Mesendoderm (in vitro differentiated cells): ENCODE results near the gene NME9.

Experiments
- DNase-seq: peaks from one replicate; pipeline ENCODE4 v3.0.0; 2013
- H2AK5ac ChIP-seq: 2 replicates; pipeline ENCODE4 v1.6.1; 2013; ENCODE audit warnings: low read length, inconsistent platforms
- H2BK120ac ChIP-seq: 2 replicates; pipeline ENCODE4 v1.6.1; 2013; ENCODE audit warnings: low read depth, mild to moderate bottlenecking, low read length, moderate library complexity, mixed read lengths
- H2BK15ac ChIP-seq: replicated peaks from 2 replicates; pipeline ENCODE4 v1.6.1; 2013; ENCODE audit warnings: low read depth, mild to moderate bottlenecking, moderate library complexity
- H2BK5ac ChIP-seq: 2 replicates; pipeline ENCODE4 v1.6.1; 2013; ENCODE audit warnings: low read length, inconsistent platforms
- H3K18ac ChIP-seq: 2 replicates; pipeline ENCODE4 v1.6.1; 2013; ENCODE audit warnings: mild to moderate bottlenecking, low read length, mixed read lengths
- H3K23ac ChIP-seq: one replicate; pipeline ENCODE4 v1.6.1; 2013; ENCODE audit warnings: low read length
- H3K27ac ChIP-seq: 2 replicates; pipeline ENCODE4 v1.5.1; 2013; ENCODE audit warnings: low read depth, mild to moderate bottlenecking, inconsistent platforms, low read length, moderate library complexity
- H3K27me3 ChIP-seq: 2 replicates; pipeline ENCODE4 v1.6.1; 2013; ENCODE audit warnings: low read length, control low read depth, mild to moderate bottlenecking, inconsistent platforms; ENCODE audit not compliant: insufficient read depth, poor library complexity
- H3K36me3 ChIP-seq: 2 replicates; pipeline ENCODE4 v1.6.1; 2013; ENCODE audit warnings: low read length, inconsistent platforms; ENCODE audit not compliant: control insufficient read depth, insufficient read depth
- H3K4ac ChIP-seq: one replicate; pipeline ENCODE4 v1.6.1; 2013; ENCODE audit warnings: low read depth, mild to moderate bottlenecking, low read length, moderate library complexity
- H3K4me1 ChIP-seq: 2 replicates; pipeline ENCODE4 v1.6.1; 2013; ENCODE audit warnings: low read depth, low read length, inconsistent platforms; ENCODE audit not compliant: control insufficient read depth
- H3K4me2 ChIP-seq: 2 replicates; pipeline ENCODE4 v1.6.1; 2013; ENCODE audit warnings: low read length
- H3K4me3 ChIP-seq: 2 replicates; pipeline ENCODE4 v1.5.1; 2013; ENCODE audit warnings: mild to moderate bottlenecking, low read length
- H3K56ac ChIP-seq: one replicate; pipeline ENCODE4 v1.6.1; 2013; ENCODE audit warnings: low read length
- H3K79me1 ChIP-seq: 2 replicates; pipeline ENCODE4 v1.6.1; 2013; ENCODE audit warnings: low read length, inconsistent platforms
- H3K79me2 ChIP-seq: 2 replicates; pipeline ENCODE4 v1.6.1; 2013; ENCODE audit warnings: mild to moderate bottlenecking, low read length; ENCODE audit not compliant: control insufficient read depth, insufficient read depth
- H3K9ac ChIP-seq: 2 replicates; pipeline ENCODE4 v1.6.1; 2013; ENCODE audit warnings: low read length, inconsistent platforms
- H4K5ac ChIP-seq: one replicate; pipeline ENCODE4 v1.6.1; 2013; ENCODE audit warnings: low read length
- H4K8ac ChIP-seq: one replicate; pipeline ENCODE4 v1.6.1; 2013; ENCODE audit warnings: low read depth, mild to moderate bottlenecking, control low read depth, low read length, moderate library complexity
- whole genome bisulfite sequencing: extraction: QIAGEN DNeasy Blood & Tissue Kit; methylation state at CpG from one replicate; pipeline ENCODE4 v1.1.7; 2013; ENCODE audit warnings: low lambda C conversion rate, missing lambda C conversion rate; ENCODE audit not compliant: insufficient coverage; ENCODE audit errors: extremely low coverage; 5-methylcytosine and 5-hydroxymethylcytosine counted together

Gene NME9

GRCh38 chr3:138338244-138338643 lies 8.6 kb upstream of the NME9 start:
- H3K4me3 ChIP-seq = no peak overlapping the region
- H3K27ac ChIP-seq = no peak overlapping the region
- H2AK5ac ChIP-seq = no peak overlapping the region
- H3K9ac ChIP-seq = no peak overlapping the region
- no peak overlapping the region for H4K5ac ChIP-seq
- H3K18ac ChIP-seq = no peak overlapping the region
- no peak overlapping the region for H3K23ac ChIP-seq
- H3K27me3 ChIP-seq = no peaks in the 10 kb centered on the region
- no peak overlapping the region for H3K4ac ChIP-seq
- H3K36me3 ChIP-seq = no peaks in the 10 kb centered on the region
- peaks cover 4% of the 10 kb centered on the region for H3K4me1 ChIP-seq
- H3K56ac ChIP-seq = no peak overlapping the region
- no peak overlapping the region for H2BK5ac ChIP-seq
- H3K4me2 ChIP-seq = no peak overlapping the region
- H3K79me1 ChIP-seq = no peaks in the 10 kb centered on the region
- no CpG with 5 or more reads among the region's 5 CpGs for WGBS
- no peak for DNase-seq
- H4K8ac ChIP-seq = no peak overlapping the region
- H3K79me2 ChIP-seq = no peaks in the 10 kb centered on the region
- H2BK15ac ChIP-seq = no peak overlapping the region
- no peak overlapping the region for H2BK120ac ChIP-seq

DNA sequence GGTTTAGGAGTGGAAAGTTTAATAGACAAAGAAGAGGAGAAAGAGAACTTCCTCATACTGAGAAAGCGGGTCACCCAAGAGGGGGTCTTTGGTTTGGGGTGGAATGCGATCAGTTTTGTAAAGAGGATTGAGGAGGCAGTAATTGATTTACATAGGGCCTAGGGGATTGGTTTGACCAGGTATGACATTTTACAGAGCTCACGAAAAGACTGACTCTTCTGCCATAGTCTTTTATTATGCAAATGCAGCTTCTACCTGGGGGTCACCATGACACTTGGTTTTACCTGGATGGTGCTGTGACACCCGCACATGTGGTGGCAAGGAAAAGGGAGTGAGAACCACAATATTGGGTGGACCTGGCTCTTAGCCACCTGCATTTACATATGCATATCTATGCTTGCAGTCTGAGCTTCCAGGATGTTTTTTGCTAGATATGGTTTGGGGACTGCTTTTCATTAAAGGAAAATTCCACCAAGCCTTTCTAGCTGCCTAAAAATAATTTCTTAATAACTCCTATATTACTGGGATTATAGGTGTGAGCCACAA lies 6.9 kb upstream of the NME9 start:
- Histone ChIP-seq H3K56ac (no peak overlapping the region), H3K4me3 (no peak overlapping the region), H2BK15ac (no peak overlapping the region), H3K36me3 (no peaks in the 10 kb centered on the region), H3K79me1 (no peaks in the 10 kb centered on the region), H4K8ac (no peak overlapping the region), H3K18ac (no peak overlapping the region), H3K79me2 (no peaks in the 10 kb centered on the region), H3K4me2 (no peak overlapping the region), H3K27ac (no peak overlapping the region), H2BK120ac (no peak overlapping the region), H3K4ac (no peak overlapping the region), H2AK5ac (no peak overlapping the region), H3K27me3 (no peaks in the 10 kb centered on the region), H4K5ac (no peak overlapping the region), H3K23ac (no peak overlapping the region), H3K4me1 (peaks cover 4% of the 10 kb centered on the region), H2BK5ac (no peak overlapping the region), H3K9ac (no peak overlapping the region)
- DNase-seq = no peak
- WGBS = no CpG with 5 or more reads among the region's 4 CpGs

- H3K36me3 ChIP-seq = no peaks in the 10 kb centered on the region
Observed at GRCh38 chr3:138334608-138335007, 5.0 kb upstream of the NME9 start.

DNA sequence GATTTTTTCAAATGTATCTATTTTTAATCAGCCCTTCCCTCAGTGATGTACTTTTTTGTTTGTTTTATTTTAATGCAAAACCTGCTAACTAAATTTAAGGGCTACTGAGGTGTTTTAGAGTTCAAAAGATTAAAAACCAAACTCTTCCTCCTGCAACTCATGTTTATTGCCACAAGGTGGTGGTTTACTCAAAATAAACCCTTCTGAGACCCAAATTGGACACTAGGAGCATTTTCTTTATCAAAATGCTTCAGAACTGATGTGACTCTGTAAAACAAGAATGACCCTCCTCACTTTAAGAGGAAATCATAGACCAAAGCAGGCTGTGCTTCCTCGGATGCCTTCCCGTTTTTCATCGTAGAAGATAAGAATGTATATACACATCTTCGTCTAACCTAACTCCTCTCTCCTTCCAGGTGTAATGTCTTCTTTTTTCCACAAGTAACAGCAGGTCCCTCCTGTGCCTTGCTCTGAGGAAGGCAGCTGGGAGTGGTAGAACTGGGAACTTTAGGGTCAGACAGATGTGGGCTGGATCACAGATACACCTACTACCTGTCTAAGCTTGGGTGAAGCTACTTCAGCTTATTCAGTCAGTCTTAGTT lies 2.9 kb upstream of the NME9 start:
- Histone ChIP-seq H3K79me1 (no peaks in the 10 kb centered on the region), H3K79me2 (no peaks in the 10 kb centered on the region), H4K8ac (no peak overlapping the region), H2BK15ac (no peak overlapping the region), H2AK5ac (no peak overlapping the region), H3K4me3 (no peak overlapping the region), H3K4ac (no peak overlapping the region), H3K4me2 (no peak overlapping the region), H2BK120ac (no peak overlapping the region), H3K9ac (no peak overlapping the region), H4K5ac (no peak overlapping the region), H3K18ac (no peak overlapping the region), H3K56ac (no peak overlapping the region), H3K23ac (no peak overlapping the region), H3K27ac (no peak overlapping the region), H2BK5ac (no peak overlapping the region), H3K27me3 (no peaks in the 10 kb centered on the region), H3K36me3 (no peaks in the 10 kb centered on the region), H3K4me1 (peaks cover 2% of the 10 kb centered on the region)
- no CpG with 5 or more reads among the region's 4 CpGs for WGBS
- peak; percentile 40 for DNase-seq

More at GRCh38 chr3:138334608-138335007, 5.0 kb upstream of the NME9 start:
- Histone ChIP-seq H3K79me2 (no peaks in the 10 kb centered on the region), H3K4ac (no peak overlapping the region), H3K4me3 (no peak overlapping the region), H3K79me1 (no peaks in the 10 kb centered on the region), H3K27ac (no peak overlapping the region), H2AK5ac (no peak overlapping the region), H3K4me1 (peaks cover 4% of the 10 kb centered on the region), H4K5ac (no peak overlapping the region), H2BK5ac (no peak overlapping the region), H3K18ac (no peak overlapping the region), H3K23ac (no peak overlapping the region), H3K56ac (no peak overlapping the region), H4K8ac (no peak overlapping the region), H3K27me3 (no peaks in the 10 kb centered on the region), H2BK15ac (no peak overlapping the region), H3K9ac (no peak overlapping the region), H2BK120ac (no peak overlapping the region), H3K4me2 (no peak overlapping the region)
- WGBS = no CpG with 5 or more reads among the region's 4 CpGs
- DNase-seq = no peak

GRCh38 chr3:138331143-138331894 lies 1.7 kb upstream of the NME9 start:
- WGBS = no CpG with 5 or more reads among the region's 6 CpGs
- DNase-seq = peak; percentile 29
- H3K79me1 ChIP-seq = no peaks in the 10 kb centered on the region
- no peak overlapping the region for H2AK5ac ChIP-seq
- H3K36me3 ChIP-seq = no peaks in the 10 kb centered on the region
- no peak overlapping the region for H4K8ac ChIP-seq
- no peak overlapping the region for H3K18ac ChIP-seq
- no peak overlapping the region for H3K9ac ChIP-seq
- no peaks in the 10 kb centered on the region for H3K79me2 ChIP-seq
- H3K4ac ChIP-seq = no peak overlapping the region
- no peak overlapping the region for H2BK120ac ChIP-seq
- no peak overlapping the region for H3K4me3 ChIP-seq
- no peak overlapping the region for H3K4me2 ChIP-seq
- H3K27ac ChIP-seq = no peak overlapping the region
- no peak overlapping the region for H2BK5ac ChIP-seq
- no peaks in the 10 kb centered on the region for H3K4me1 ChIP-seq
- H3K56ac ChIP-seq = no peak overlapping the region
- no peak overlapping the region for H3K23ac ChIP-seq
- no peaks in the 10 kb centered on the region for H3K27me3 ChIP-seq
- no peak overlapping the region for H2BK15ac ChIP-seq
- H4K5ac ChIP-seq = no peak overlapping the region
